SK-N-SH treated with all-trans-retinoic acid at 6 μM for 48 hours (cell line): ENCODE data around the gene ZPR1.
"Not testable (repeated sequence)": the region's sequence is repeated elsewhere in the genome, so short reads cannot be mapped to it uniquely, and the experiment has no call there.

Experiments
- BACH2 ChIP-seq: fragments of 250-450 bp; sonication (Bioruptor Pico); IDR thresholded peaks from 2 replicates; pipeline ENCODE4 v1.9.0; 2021; ENCODE audit warnings: mild to moderate bottlenecking, borderline replicate concordance
- GLIS3 ChIP-seq: fragments of 250-450 bp; sonication (Bioruptor Pico); IDR thresholded peaks from 2 replicates; pipeline ENCODE4 v1.5.0; 2020; ENCODE audit warnings: mild to moderate bottlenecking, moderate library complexity
- ISL1 ChIP-seq: fragments of 250-450 bp; sonication (Bioruptor Pico); IDR thresholded peaks from 2 replicates; pipeline ENCODE4 v2.1.2; 2022; ENCODE audit warnings: mild to moderate bottlenecking, moderate library complexity
- ZFP30 ChIP-seq: fragments of 450-650 bp; formaldehyde crosslinking; IDR thresholded peaks from 2 replicates; pipeline ENCODE4 v1.5.0; 2022; ENCODE audit warnings: mild to moderate bottlenecking, moderate library complexity
- ZNF70 ChIP-seq: fragments of 450-650 bp; formaldehyde crosslinking; IDR thresholded peaks from 2 replicates; pipeline ENCODE4 v1.5.0; 2020; ENCODE audit warnings: mild to moderate bottlenecking, moderate library complexity
- TF ChIP-seq, protein P1 (sequence below): fragments of 250-450 bp; sonication (Bioruptor Pico); IDR thresholded peaks from 2 replicates; pipeline ENCODE4 v1.8.0; 2020; ENCODE audit warnings: mild to moderate bottlenecking, moderate library complexity, borderline replicate concordance
- TF ChIP-seq, protein P2 (sequence below): fragments of 250-450 bp; sonication (Bioruptor Pico); IDR thresholded peaks from 2 replicates; pipeline ENCODE4 v1.5.1; 2021; ENCODE audit warnings: mild to moderate bottlenecking, moderate library complexity
- TF ChIP-seq, protein P3 (sequence below): fragments of 250-450 bp; sonication (Bioruptor Pico); IDR thresholded peaks from 2 replicates; pipeline ENCODE4 v1.5.0; 2020; ENCODE audit warnings: mild to moderate bottlenecking, moderate library complexity

DNA sequence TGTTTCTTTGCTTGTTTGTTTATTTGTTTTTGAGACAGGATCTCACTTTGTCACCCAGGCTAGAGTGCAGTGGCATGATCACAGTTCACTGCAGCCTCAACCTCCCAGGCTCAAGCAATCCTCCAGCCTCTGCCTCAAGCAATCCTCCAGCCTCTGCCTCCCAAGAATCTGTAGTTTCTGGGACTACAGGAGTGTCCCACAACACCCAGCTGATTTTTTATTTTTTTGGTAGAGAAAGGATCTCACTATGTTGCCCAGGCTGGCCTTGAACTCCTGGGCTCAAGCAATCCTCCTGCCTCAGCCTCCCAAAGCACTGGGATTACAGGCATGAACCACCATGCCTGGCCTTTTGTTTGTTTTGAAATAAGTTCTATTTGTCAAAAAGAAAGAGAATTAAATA, 13.8 kb upstream of the ZPR1 start:
- TF ChIP-seq, protein P1, sequence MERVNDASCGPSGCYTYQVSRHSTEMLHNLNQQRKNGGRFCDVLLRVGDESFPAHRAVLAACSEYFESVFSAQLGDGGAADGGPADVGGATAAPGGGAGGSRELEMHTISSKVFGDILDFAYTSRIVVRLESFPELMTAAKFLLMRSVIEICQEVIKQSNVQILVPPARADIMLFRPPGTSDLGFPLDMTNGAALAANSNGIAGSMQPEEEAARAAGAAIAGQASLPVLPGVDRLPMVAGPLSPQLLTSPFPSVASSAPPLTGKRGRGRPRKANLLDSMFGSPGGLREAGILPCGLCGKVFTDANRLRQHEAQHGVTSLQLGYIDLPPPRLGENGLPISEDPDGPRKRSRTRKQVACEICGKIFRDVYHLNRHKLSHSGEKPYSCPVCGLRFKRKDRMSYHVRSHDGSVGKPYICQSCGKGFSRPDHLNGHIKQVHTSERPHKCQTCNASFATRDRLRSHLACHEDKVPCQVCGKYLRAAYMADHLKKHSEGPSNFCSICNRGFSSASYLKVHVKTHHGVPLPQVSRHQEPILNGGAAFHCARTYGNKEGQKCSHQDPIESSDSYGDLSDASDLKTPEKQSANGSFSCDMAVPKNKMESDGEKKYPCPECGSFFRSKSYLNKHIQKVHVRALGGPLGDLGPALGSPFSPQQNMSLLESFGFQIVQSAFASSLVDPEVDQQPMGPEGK, result not testable (repeated sequence)
- TF ChIP-seq ZFP30 (CRISPR knock-in tag); GLIS3 (CRISPR knock-in tag); BACH2 (CRISPR knock-in tag); ZNF70; ISL1: not testable (repeated sequence)
- TF ChIP-seq, protein P2, sequence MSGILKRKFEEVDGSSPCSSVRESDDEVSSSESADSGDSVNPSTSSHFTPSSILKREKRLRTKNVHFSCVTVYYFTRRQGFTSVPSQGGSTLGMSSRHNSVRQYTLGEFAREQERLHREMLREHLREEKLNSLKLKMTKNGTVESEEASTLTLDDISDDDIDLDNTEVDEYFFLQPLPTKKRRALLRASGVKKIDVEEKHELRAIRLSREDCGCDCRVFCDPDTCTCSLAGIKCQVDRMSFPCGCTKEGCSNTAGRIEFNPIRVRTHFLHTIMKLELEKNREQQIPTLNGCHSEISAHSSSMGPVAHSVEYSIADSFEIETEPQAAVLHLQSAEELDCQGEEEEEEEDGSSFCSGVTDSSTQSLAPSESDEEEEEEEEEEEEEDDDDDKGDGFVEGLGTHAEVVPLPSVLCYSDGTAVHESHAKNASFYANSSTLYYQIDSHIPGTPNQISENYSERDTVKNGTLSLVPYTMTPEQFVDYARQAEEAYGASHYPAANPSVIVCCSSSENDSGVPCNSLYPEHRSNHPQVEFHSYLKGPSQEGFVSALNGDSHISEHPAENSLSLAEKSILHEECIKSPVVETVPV (CRISPR knock-in tag), result not testable (repeated sequence)
- TF ChIP-seq, protein P3, sequence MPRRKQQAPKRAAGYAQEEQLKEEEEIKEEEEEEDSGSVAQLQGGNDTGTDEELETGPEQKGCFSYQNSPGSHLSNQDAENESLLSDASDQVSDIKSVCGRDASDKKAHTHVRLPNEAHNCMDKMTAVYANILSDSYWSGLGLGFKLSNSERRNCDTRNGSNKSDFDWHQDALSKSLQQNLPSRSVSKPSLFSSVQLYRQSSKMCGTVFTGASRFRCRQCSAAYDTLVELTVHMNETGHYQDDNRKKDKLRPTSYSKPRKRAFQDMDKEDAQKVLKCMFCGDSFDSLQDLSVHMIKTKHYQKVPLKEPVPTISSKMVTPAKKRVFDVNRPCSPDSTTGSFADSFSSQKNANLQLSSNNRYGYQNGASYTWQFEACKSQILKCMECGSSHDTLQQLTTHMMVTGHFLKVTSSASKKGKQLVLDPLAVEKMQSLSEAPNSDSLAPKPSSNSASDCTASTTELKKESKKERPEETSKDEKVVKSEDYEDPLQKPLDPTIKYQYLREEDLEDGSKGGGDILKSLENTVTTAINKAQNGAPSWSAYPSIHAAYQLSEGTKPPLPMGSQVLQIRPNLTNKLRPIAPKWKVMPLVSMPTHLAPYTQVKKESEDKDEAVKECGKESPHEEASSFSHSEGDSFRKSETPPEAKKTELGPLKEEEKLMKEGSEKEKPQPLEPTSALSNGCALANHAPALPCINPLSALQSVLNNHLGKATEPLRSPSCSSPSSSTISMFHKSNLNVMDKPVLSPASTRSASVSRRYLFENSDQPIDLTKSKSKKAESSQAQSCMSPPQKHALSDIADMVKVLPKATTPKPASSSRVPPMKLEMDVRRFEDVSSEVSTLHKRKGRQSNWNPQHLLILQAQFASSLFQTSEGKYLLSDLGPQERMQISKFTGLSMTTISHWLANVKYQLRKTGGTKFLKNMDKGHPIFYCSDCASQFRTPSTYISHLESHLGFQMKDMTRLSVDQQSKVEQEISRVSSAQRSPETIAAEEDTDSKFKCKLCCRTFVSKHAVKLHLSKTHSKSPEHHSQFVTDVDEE, result not testable (repeated sequence)
